Neural cell (in vitro differentiated cells): ENCODE data around the gene MYL12B.

ENCODE experiments used
- CTCF ChIP-seq: fragments of 450-650 bp; IDR thresholded peaks from 2 replicates; pipeline ENCODE4 v1.5.1; 2014; ENCODE audit warnings: antibody characterized with exemption, mild to moderate bottlenecking, moderate library complexity; ENCODE audit not compliant: poor library complexity, severe bottlenecking
- EZH2 ChIP-seq: fragments of 200-600, 300-800 bp; shearing (Covaris generic), sonication (generic); IDR thresholded peaks from 2 replicates; pipeline ENCODE4 v1.6.1; 2014; ENCODE audit warnings: antibody characterized with exemption, low read length, borderline replicate concordance, mild to moderate bottlenecking; ENCODE audit not compliant: insufficient read depth, poor library complexity, severe bottlenecking
- POLR2AphosphoS5 ChIP-seq: IDR thresholded peaks from 2 replicates; pipeline ENCODE4 v1.6.1; 2012

GRCh38 chr18:3283908-3284307, 22.0 kb downstream of the MYL12B start:
- no peak for TF ChIP-seq CTCF
- no peak for TF ChIP-seq POLR2AphosphoS5
- no peak for TF ChIP-seq EZH2
